ENCODE measurements around the gene MSS51. TPM values are rescaled to one million over a fixed set of nuclear protein-coding genes. Genes with fewer than 3 reads are reported as not detected.

Gene MSS51
- 0.26 to 0.57 TPM (median 0.38 TPM) in 5 replicates for total RNA-seq (2022; extraction: Qiagen RNA extraction)

DNA sequence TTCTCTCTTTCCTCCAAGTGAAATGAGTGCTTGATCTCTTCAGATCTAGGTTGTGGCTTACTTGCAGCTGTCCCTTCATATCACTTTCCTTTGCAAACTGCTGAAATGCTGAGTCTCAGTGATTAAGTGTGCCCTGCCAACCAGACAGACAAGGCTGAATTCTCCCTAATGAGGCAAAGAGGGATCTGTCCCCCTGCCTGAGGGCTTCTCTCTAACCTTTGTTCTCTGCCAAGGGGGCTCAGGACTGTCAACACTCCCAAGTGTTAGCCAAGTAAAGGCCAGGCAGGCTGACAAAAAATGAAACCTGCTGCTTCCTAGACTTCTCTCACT lies at the start of gene MSS51:
Gene MSS51, minus strand, starts transcription at position 24 of the 330 bp plus-strand sequence. CDS start 5,277 bp downstream, outside the sequence.

DNA sequence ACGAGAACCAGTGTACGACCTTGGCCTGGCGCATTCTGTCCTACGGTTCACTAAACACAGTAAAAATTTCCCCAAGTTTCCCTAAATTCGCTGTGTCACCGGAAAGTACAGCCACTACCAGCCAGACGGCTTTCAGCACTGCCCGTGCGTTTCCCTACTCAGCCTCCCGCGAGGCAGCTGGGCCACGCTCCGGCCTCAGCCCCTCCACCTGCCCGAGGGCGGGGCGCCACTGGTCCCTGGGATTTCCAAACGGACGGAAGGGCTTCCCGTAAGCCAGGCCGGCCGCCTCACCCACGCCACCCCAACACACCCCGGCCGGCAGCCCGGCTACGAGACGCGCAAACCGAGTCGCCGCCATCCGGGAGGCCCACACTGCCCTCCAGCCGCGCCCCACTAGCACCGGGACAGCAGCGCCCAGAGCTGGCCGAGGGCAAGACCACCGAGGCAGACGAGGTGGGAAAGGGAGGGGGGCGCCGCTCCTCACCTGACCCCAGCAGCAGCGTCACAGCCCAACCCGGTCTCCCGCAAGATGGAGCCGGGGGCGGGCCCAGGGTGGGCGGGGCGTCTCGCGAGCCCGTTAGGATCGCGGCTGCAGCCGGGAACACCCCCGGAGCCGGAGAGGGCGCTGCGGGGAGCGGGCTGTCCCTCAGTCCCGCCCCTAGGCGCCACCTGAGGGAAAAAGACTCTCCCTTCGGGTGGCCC lies 19.7 kb downstream of the MSS51 start, which contains the start of gene ANXA7:
Gene ANXA7, minus strand, starts transcription at position 531 of the 702 bp plus-strand sequence. CDS start 13,202 bp downstream, outside the sequence.

Other genes starting within 250 kb of the MSS51 start
- gene DNAJC9, start 186.3 kb downstream of the MSS51 start, total RNA-seq (2022; extraction: Qiagen RNA extraction) = 45.4 to 50.9 TPM (median 46.3 TPM) in 5 replicates
- gene MRPS16, start 180.9 kb downstream of the MSS51 start, total RNA-seq (2022; extraction: Qiagen RNA extraction) = 131 to 163 TPM (median 160 TPM) in 5 replicates
- gene CFAP70, start 74.7 kb downstream of the MSS51 start, total RNA-seq (2022; extraction: Qiagen RNA extraction) = 0.08 to 0.20 TPM (median 0.14 TPM) in 5 replicates
- gene ANXA7, start 19.5 kb downstream of the MSS51 start, total RNA-seq (2022; extraction: Qiagen RNA extraction) = 108 to 114 TPM (median 109 TPM) in 5 replicates
- 16.2 to 18.3 TPM (median 16.9 TPM) in 5 replicates for gene PPP3CB, start 62.5 kb upstream of the MSS51 start, total RNA-seq (2022; extraction: Qiagen RNA extraction)
- gene USP54, start 157.8 kb upstream of the MSS51 start, total RNA-seq (2022; extraction: Qiagen RNA extraction) = 7.6 to 12.5 TPM (median 11.7 TPM) in 5 replicates
- 0.05 to 0.16 TPM in 2 of 5 replicates, not detected in the others for gene MYOZ1, start 207.9 kb upstream of the MSS51 start, total RNA-seq (2022; extraction: Qiagen RNA extraction)
- 0.02 to 0.07 TPM (median 0.02 TPM) in 5 replicates for gene SYNPO2L, start 222.5 kb upstream of the MSS51 start, total RNA-seq (2022; extraction: Qiagen RNA extraction)

Data from A549 treated with dexamethasone at 1 μM for 4 hours (cell line).